Measurements from ENCODE around the gene RANGAP1.

Gene RANGAP1

DNA sequence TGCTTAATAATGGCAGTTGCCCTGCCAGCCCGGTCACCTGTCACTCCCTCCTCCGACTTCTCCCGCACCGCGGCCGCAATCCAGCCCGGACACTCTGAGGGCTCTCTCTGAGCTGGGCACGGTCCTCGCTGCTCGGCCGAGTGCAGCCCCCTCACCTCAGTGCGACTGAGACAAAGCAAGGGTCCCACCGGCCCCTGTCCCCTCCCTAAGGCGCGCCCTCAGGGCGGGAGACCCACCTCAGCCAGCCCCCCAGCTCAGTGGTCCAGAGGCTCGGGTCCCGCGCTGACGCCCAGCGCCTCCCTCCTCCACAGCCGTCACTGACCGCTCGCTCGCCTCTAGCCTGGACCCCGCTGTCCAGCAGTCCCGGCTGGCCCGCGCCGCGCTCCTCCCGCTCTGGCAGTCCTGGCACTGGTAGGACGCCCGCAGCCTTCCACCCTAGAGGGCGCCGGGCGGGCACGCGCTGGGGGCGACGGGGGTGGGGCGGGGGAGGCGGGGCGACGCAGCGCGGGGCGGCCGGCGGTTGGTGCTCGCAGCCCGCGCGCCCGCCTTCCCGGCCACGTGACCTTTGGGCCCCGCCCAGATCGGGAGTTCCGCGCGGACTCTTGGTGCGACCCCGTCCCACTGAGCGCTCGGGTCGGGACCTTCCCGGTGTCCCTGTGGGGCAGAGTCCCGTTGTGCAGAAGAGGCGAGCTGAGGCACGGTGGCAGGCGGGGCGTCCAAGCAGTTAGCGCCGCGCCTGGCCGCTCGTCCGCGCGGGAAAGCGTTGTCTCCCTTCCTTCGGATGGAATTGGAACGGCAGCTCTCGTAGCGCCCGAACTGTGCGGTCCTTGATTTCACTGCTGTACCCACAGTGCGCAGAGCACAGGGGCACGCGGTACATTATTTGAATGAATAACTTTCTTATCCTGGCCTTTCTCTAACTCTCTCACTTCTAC is 88.7 kb downstream of the RANGAP1 start:
- peak; percentile 65 for DNase-seq (ENCODE audit: low spot score)

All from kidney capillary endothelial cell (primary cell).